ENCODE results near the gene ADRA2B. TPM values are rescaled to one million over a fixed set of nuclear protein-coding genes. Genes with fewer than 3 reads are reported as not detected.

ADRA2B gene
- total RNA-seq, 1 experiment from 2014 or later = 0.28 TPM

DNA sequence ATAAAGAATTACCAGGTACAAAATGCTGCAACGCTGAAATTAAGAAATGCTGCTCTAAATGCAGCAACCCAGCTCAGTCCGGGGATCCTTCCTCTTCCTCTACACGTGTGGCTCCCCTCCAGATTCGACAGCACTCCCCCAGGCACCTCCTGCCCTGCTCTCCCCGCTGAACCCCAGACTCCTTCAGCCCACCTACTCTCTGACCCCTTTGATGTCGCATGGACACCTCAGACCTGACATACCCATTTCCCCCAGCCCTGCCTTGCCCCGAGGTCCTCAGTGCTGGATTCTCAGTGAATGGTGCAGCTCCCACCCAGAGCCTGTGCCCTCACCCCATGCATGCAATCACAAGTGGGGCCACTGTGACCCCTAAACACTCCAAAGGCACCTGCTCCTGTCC is 4.6 kb upstream of the ADRA2B start:
- POLR2A ChIA-PET = no interaction called here
- Histone ChIP-seq H3K4me3 (ENCODE audit: low read depth in 2 of 2, low read length in 2 of 2) (no peak overlapping the region), H3K9me3 (ENCODE audit: control insufficient read depth, insufficient read depth, low read depth, low read length) (no peaks in the 10 kb centered on the region), H3K36me3 (ENCODE audit: control insufficient read depth, insufficient read depth, low read length) (no peaks in the 10 kb centered on the region), H3K27me3 (ENCODE audit: control insufficient read depth, insufficient read depth, low read length) (no peaks in the 10 kb centered on the region; the same call in 1 of the 2 replicates), H3K4me1 (ENCODE audit: control insufficient read depth, insufficient read depth, low read length) (no peaks in the 10 kb centered on the region), H3K27ac (ENCODE audit: low read length) (no peak overlapping the region)
- no peak for DNase-seq (ENCODE audit: low read depth, low spot score)
- no peak for ATAC-seq
- no TSS peak for BruUV-seq (replicated peaks)
- TF ChIP-seq REST (IDR thresholded peaks at IDR 0.05; ENCODE audit: insufficient read depth in 1 of 2, low read depth in 2 of 2, low read length in 1 of 2) = no peak
- TF ChIP-seq SIN3A (IDR thresholded peaks at IDR 0.05; ENCODE audit: borderline replicate concordance, insufficient read depth, low read depth, low read length) = no peak
- TF ChIP-seq, protein P1, sequence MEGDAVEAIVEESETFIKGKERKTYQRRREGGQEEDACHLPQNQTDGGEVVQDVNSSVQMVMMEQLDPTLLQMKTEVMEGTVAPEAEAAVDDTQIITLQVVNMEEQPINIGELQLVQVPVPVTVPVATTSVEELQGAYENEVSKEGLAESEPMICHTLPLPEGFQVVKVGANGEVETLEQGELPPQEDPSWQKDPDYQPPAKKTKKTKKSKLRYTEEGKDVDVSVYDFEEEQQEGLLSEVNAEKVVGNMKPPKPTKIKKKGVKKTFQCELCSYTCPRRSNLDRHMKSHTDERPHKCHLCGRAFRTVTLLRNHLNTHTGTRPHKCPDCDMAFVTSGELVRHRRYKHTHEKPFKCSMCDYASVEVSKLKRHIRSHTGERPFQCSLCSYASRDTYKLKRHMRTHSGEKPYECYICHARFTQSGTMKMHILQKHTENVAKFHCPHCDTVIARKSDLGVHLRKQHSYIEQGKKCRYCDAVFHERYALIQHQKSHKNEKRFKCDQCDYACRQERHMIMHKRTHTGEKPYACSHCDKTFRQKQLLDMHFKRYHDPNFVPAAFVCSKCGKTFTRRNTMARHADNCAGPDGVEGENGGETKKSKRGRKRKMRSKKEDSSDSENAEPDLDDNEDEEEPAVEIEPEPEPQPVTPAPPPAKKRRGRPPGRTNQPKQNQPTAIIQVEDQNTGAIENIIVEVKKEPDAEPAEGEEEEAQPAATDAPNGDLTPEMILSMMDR (IDR thresholded peaks at IDR 0.05) = no peak
- no peak for TF ChIP-seq POLR2AphosphoS5 (IDR thresholded peaks at IDR 0.05; ENCODE audit: low read depth, low read length)
- no peak for TF ChIP-seq TCF7L2 (IDR thresholded peaks at IDR 0.05; ENCODE audit: low read depth, low read length)
- CTCF ChIA-PET = no interaction called here
- intact Hi-C loops (cut with micrococcal nuclease; ENCODE audit: unreplicated experiment) (no loop called here), in situ Hi-C loops (cut with HindIII; ENCODE audit: low pct_unique_long_range_greater_than_20kb, low sequenced_read_pairs) (no loop called here)

GRCh38 chr2:96120091-96120720 is 3.8 kb upstream of the ADRA2B start:
- POLR2A ChIA-PET = no interaction called here
- no peak overlapping the region for H3K27ac ChIP-seq (ENCODE audit: low read length)
- intact Hi-C loops (cut with micrococcal nuclease; ENCODE audit: unreplicated experiment) (no loop called here), in situ Hi-C loops (cut with HindIII; ENCODE audit: low pct_unique_long_range_greater_than_20kb, low sequenced_read_pairs) (no loop called here)
- H3K27me3 ChIP-seq (ENCODE audit: control insufficient read depth, insufficient read depth, low read length) = no peaks in the 10 kb centered on the region; the same call in 1 of the 2 replicates
- DNase-seq (ENCODE audit: low read depth, low spot score) = no peak
- CTCF ChIA-PET = no interaction called here
- no peaks in the 10 kb centered on the region for H3K4me1 ChIP-seq (ENCODE audit: control insufficient read depth, insufficient read depth, low read length)
- BruUV-seq (replicated peaks) = no TSS peak
- no peak for ATAC-seq
- H3K4me3 ChIP-seq (ENCODE audit: low read depth in 2 of 2, low read length in 2 of 2) = no peak overlapping the region
- no peaks in the 10 kb centered on the region for H3K36me3 ChIP-seq (ENCODE audit: control insufficient read depth, insufficient read depth, low read length)
- no peaks in the 10 kb centered on the region for H3K9me3 ChIP-seq (ENCODE audit: control insufficient read depth, insufficient read depth, low read depth, low read length)
- TF ChIP-seq REST (IDR thresholded peaks at IDR 0.05; ENCODE audit: insufficient read depth in 1 of 2, low read depth in 2 of 2, low read length in 1 of 2) (no peak), SIN3A (IDR thresholded peaks at IDR 0.05; ENCODE audit: borderline replicate concordance, insufficient read depth, low read depth, low read length) (no peak), TCF7L2 (IDR thresholded peaks at IDR 0.05; ENCODE audit: low read depth, low read length) (no peak), POLR2AphosphoS5 (IDR thresholded peaks at IDR 0.05; ENCODE audit: low read depth, low read length) (no peak)
- TF ChIP-seq, protein P1 (IDR thresholded peaks at IDR 0.05) = no peak
